Esophagus squamous epithelium (tissue), 4 donors: ENCODE measurements around the gene PIH1D1.

Experiments
- POLR2A ChIP-seq, 4 donors: fragments of 450-650 bp; IDR thresholded peaks; one replicate each; pipeline ENCODE4 v1.6.1; 2017; ENCODE audit warnings: antibody characterized with exemption in 4 of 4, mild to moderate bottlenecking in 4 of 4, moderate library complexity in 3 of 4
- TF ChIP-seq, protein P1 (sequence below), 6 experiments: fragments of 450-650 bp in 4 of 6; fragments of 200-600 bp in 2 of 6; sonication (generic) in 2 of 6; IDR thresholded peaks; one replicate each; pipeline ENCODE4 v1.5.1; 2016 to 2019; ENCODE audit warnings: antibody characterized with exemption in 6 of 6, mild to moderate bottlenecking in 4 of 6, moderate library complexity in 4 of 6

DNA sequence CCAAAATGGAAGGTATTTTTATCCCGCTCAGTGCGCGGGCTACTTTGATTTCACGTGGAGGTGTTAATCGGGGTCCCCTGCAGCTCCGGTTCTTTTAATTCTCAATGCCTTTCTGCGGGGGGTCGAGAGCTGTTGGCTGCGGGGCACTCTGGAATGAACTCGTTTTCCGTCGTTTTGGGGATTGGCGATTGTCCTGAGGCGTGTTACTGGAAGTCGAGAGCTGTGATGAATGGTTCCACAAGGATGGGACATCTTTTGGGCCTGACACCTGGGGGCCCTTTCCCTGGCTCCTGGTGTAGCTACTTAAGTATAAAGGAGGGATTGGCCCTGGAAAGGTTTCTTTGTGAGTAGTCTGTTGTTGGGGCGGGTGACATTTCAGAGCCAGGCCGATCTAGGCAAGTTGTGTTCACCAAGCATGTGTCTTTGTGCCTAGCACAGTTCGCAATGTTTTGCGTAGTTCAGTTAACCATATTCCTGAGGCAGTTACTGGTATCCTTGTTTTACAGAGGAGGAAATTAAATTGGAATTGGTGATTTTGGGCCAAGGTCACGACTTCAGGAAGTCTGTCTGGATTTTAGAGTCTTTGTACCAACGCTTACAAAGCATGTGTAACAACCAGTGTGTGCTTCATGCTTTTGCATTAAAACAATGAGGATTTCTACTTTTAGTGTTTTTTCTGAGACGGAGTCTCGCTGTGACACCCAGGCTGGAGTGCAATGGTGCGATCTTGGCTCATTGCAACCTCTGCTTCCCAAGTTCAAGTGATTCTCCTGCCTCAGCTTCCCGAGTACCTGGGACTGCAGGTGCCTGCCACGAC is 36.6 kb upstream of the PIH1D1 start:
- TF ChIP-seq, protein P1, sequence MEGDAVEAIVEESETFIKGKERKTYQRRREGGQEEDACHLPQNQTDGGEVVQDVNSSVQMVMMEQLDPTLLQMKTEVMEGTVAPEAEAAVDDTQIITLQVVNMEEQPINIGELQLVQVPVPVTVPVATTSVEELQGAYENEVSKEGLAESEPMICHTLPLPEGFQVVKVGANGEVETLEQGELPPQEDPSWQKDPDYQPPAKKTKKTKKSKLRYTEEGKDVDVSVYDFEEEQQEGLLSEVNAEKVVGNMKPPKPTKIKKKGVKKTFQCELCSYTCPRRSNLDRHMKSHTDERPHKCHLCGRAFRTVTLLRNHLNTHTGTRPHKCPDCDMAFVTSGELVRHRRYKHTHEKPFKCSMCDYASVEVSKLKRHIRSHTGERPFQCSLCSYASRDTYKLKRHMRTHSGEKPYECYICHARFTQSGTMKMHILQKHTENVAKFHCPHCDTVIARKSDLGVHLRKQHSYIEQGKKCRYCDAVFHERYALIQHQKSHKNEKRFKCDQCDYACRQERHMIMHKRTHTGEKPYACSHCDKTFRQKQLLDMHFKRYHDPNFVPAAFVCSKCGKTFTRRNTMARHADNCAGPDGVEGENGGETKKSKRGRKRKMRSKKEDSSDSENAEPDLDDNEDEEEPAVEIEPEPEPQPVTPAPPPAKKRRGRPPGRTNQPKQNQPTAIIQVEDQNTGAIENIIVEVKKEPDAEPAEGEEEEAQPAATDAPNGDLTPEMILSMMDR (IDR thresholded peaks at IDR 0.05) = no peak
- no peak for TF ChIP-seq POLR2A (IDR thresholded peaks at IDR 0.05)
